Measurements from ENCODE around the gene SELP.

- TF ChIP-seq ZBTB49 (tag by site-specific recombination; IDR thresholded peaks at IDR 0.05; ENCODE audit: low read depth) (no peak), REST (tag by site-specific recombination; IDR thresholded peaks at IDR 0.05) (no peak), ZNF2 (tag by site-specific recombination; IDR thresholded peaks at IDR 0.05) (no peak), TCF7L2 (IDR thresholded peaks at IDR 0.05; ENCODE audit: borderline replicate concordance, low read depth, low read length) (no peak)
These were observed 35.5 kb downstream of the SELP start for GRCh38 chr1:169594391-169594790.

All from HEK293 (cell line).